Measurements from ENCODE around the gene SDK1. TPM values are rescaled to one million over a fixed set of nuclear protein-coding genes. Genes with fewer than 3 reads are reported as not detected.

The SDK1 gene
- total RNA-seq, 6 experiments from 2014 or later = not detected

DNA sequence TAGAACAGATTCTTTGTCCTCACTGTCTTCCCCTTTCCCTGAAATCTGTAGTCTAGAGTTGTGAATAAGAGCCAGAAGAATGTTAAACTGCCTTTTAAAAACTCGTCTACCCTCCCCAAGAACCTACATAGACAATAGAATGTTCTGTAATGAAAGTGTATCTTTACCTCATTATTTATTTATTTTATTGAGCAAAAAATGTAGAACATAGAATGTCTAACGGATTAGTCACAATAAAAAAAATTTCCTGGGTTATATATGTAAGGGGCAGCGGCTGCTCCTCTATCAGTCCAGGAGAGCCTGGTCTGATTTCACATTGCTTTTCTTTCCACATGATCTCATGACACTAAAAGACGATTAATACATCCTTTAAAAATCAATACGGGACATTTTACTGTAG lies 135.7 kb downstream of the SDK1 start:
- H3K9me3 Mint-ChIP-seq = peaks cover 42% of the 10 kb centered on the region
- H3K4me3 Mint-ChIP-seq = no peak overlapping the region
- TF ChIP-seq CTCF (IDR thresholded peaks at IDR 0.05) = no peak
- no peaks in the 10 kb centered on the region; the same call in 1 of the 2 replicates for H3K27me3 Mint-ChIP-seq (ENCODE audit: insufficient read depth)
- H3K36me3 Mint-ChIP-seq (ENCODE audit: low read depth) = no peaks in the 10 kb centered on the region; the same call in 1 of the 2 replicates
- no peak for DNase-seq
- H3K27ac Mint-ChIP-seq = no peak overlapping the region
- no peaks in the 10 kb centered on the region for H3K4me1 Mint-ChIP-seq (ENCODE audit: low read depth)

DNA sequence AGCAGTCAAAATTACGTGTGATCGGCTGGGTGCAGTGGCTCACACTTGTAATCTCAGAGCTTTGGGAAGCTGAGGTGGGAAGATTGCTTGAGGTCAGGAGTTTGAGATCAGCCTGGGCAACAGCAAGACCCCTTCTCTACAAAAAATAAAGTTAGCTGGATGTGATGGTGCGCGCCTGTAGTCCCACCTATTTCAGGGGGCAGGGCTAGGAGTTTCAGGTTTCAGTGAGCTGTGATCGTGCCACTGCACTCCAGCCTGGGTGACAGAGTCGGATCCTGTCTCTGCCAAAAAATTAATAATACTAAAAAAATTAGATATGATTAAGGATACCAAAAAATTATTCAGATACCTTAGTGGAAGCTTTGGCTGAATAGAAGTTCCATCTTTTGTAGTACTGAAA lies 136.4 kb downstream of the SDK1 start:
- no peaks in the 10 kb centered on the region for H3K4me1 Mint-ChIP-seq (ENCODE audit: low read depth)
- DNase-seq = no peak
- no peak overlapping the region for H3K4me3 Mint-ChIP-seq

GRCh38 chr7:3438352-3438751 lies 137.3 kb downstream of the SDK1 start:
- DNase-seq = no peak
- H3K4me1 Mint-ChIP-seq (ENCODE audit: low read depth) = no peaks in the 10 kb centered on the region
- peaks cover 46% of the 10 kb centered on the region for H3K9me3 Mint-ChIP-seq
- no peaks in the 10 kb centered on the region; the same call in 1 of the 2 replicates for H3K27me3 Mint-ChIP-seq (ENCODE audit: insufficient read depth)
- no peak overlapping the region for H3K4me3 Mint-ChIP-seq
- no peak overlapping the region for H3K27ac Mint-ChIP-seq
- no peaks in the 10 kb centered on the region; the same call in 1 of the 2 replicates for H3K36me3 Mint-ChIP-seq (ENCODE audit: low read depth)
- no peak for TF ChIP-seq CTCF (IDR thresholded peaks at IDR 0.05)

More for the DNA sequence above, 136.4 kb downstream of the SDK1 start:
- no peak overlapping the region for H3K27ac Mint-ChIP-seq
- no peak for TF ChIP-seq CTCF (IDR thresholded peaks at IDR 0.05)
- H3K27me3 Mint-ChIP-seq (ENCODE audit: insufficient read depth) = no peaks in the 10 kb centered on the region; the same call in 1 of the 2 replicates
- peaks cover 46% of the 10 kb centered on the region for H3K9me3 Mint-ChIP-seq
- no peaks in the 10 kb centered on the region; the same call in 1 of the 2 replicates for H3K36me3 Mint-ChIP-seq (ENCODE audit: low read depth)

DNA sequence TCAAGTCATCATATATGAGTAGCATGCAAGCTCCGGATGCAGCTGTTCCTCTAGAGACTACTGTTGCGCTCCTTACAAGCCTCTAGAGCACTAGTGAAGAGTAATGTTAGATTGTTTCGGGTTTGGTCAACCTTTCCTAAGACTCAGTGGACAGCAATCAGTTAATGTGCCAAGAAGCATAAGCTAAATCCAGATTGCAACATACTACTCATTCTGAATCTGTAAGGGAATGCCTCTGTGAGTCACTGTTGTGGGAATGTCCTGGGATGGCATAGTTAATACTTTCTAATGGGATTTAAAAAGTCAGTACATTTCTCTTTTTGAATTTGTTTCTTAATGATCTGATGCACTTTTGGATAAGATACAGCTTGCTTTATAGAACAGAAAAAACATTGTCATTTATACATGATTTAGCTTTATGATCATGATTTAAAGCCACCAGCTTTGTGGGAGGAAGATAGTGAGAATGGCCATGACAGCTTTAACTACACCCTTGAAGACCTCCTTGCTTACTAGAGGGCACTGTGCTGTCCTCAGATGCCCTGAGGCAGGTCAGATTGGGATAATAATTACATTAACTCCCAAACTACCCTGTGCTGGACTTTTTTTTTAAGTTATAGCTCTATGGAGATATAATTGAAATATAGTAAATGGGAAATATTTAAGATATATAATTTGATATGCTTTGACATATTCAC lies 138.4 kb downstream of the SDK1 start:
- peak; percentile 1 for DNase-seq
- peaks cover 44% of the 10 kb centered on the region for H3K9me3 Mint-ChIP-seq
- no peaks in the 10 kb centered on the region for H3K4me1 Mint-ChIP-seq (ENCODE audit: low read depth)
- H3K36me3 Mint-ChIP-seq (ENCODE audit: low read depth) = no peaks in the 10 kb centered on the region; the same call in 1 of the 2 replicates
- H3K27ac Mint-ChIP-seq = no peak overlapping the region
- no peak for TF ChIP-seq CTCF (IDR thresholded peaks at IDR 0.05)
- no peak overlapping the region for H3K4me3 Mint-ChIP-seq
- H3K27me3 Mint-ChIP-seq (ENCODE audit: insufficient read depth) = no peaks in the 10 kb centered on the region; the same call in 1 of the 2 replicates

DNA sequence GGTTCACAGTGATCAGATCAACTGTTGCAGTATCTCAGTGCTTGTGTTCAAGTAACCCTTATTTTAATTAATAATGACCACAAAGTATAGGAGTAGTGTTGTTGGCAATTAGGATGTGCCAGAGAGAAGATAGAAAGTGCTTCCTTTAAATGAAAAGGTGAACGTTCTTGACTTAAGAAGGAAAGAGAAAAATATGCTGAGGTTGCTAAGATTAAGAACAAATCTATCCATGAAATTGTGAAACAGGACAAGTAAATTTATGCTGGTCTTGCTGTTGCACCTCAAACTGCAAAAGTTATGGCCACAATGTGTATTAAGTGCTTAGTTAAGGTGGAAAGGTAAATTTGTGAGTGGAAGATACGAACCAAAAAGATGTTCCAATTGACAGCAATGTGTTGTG lies 139.5 kb downstream of the SDK1 start:
- no peak for DNase-seq
- no peaks in the 10 kb centered on the region for H3K4me1 Mint-ChIP-seq (ENCODE audit: low read depth)
- H3K36me3 Mint-ChIP-seq (ENCODE audit: low read depth) = no peaks in the 10 kb centered on the region; the same call in 1 of the 2 replicates
- no peak overlapping the region for H3K27ac Mint-ChIP-seq
- no peaks in the 10 kb centered on the region; the same call in 1 of the 2 replicates for H3K27me3 Mint-ChIP-seq (ENCODE audit: insufficient read depth)
- H3K9me3 Mint-ChIP-seq = peaks cover 42% of the 10 kb centered on the region
- no peak for TF ChIP-seq CTCF (IDR thresholded peaks at IDR 0.05)
- no peak overlapping the region for H3K4me3 Mint-ChIP-seq
